HG02943 (cell line): ENCODE data around the gene THEMIS2.
"Not testable (repeated sequence)": the region's sequence is repeated elsewhere in the genome, so short reads cannot be mapped to it uniquely, and the experiment has no call there.

ENCODE experiments used
- ATAC-seq: cut with Tn5 transposase; IDR thresholded peaks from one replicate; pipeline ENCODE4 v1.9.1; 2021; ENCODE audit warnings: mild to moderate bottlenecking, low read depth, moderate library complexity; ENCODE audit not compliant: unreplicated experiment

Gene THEMIS2

GRCh38 chr1:27862671-27863537 is 9.4 kb upstream of the THEMIS2 start:
- no peak for ATAC-seq

GRCh38 chr1:27863538-27863915 is 8.8 kb upstream of the THEMIS2 start:
- ATAC-seq = no peak

DNA sequence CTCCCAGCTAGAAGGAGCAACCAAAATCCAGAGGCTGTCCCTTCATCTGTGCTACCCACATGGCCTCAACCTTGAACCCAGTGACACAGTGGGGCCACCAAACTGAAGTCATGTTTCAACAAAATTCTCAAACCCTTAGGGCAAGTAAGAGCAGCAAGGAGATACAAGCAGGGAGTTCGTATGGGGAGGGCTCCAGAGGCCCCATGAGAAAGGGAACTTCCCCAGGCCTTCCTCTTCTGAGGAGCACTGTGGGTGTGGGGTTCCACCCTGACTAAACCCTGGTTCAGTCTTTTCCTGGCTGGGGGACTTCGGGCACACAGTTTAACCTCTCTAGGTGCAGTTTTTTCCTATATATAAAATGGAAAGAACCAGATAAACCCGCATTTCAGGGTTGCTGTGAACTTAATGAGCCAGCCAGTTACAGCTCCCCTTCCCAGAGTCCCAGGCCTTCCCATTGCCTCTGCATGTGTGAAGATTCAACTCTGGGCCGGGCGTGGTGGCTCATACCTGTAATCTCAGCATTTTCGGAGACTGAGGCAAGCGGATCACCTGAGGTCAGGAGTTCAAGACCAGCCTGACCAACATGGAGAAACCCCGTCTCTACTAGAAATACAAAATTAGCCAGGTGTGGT is 8.0 kb upstream of the THEMIS2 start:
- no peak for ATAC-seq

DNA sequence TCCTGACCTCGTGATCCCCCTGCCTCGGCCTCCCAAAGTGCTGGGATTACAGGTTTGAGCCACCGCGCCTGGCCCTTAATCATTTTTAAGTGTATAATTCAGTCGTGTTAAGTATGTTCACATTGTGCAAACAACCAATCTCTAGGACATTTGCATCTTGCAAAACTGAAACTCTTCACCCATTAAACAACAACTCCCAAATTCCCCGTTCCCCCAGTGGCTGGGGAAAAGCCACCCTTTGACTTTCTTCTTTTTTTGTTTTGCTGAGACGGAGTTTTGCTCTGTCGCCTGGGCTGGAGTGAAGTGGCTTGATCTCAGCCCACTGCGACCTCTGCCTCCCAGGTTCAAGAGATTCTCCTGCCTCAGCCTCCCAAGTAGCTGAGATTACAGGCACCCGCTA is 6.5 kb upstream of the THEMIS2 start:
- ATAC-seq = no peak

DNA sequence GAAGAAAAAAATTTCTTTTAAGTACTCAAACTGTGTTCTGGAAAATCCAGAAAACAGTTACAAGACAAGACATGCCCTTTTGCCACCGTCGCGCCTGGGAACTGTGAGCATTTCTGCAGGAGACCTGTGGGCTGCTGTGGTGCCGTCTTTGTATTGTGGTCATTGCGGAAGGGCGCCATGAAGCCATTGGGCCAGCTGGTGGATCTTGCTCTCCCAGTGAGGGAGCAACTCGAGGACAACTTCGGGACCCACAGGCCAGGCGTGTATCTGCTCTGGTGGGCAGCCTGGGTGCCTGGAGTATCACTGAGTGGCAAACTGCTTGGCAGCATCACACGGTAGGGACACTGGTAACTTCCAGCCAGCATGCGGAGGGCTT is 3.8 kb upstream of the THEMIS2 start:
- ATAC-seq = no peak

GRCh38 chr1:27868932-27869718 is 3.2 kb upstream of the THEMIS2 start:
- ATAC-seq = no peak

DNA sequence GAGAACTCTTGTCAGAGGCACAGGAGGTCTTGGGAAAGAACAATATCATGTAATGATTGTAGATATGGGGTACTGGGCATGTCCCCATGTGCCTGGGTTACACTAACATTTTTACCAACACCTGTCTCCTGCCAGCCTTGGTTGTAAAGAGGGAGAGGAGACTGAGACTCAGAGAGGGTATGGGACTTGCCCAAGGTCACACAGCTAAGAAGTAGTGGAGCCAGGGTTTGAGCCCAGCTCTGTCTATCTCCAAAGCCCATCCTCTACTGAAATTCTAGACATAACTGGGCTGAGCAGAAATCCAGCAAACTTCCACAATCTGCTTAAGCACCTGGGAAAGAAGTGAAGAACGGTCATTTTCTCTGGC is 2.6 kb upstream of the THEMIS2 start:
- ATAC-seq = no peak

DNA sequence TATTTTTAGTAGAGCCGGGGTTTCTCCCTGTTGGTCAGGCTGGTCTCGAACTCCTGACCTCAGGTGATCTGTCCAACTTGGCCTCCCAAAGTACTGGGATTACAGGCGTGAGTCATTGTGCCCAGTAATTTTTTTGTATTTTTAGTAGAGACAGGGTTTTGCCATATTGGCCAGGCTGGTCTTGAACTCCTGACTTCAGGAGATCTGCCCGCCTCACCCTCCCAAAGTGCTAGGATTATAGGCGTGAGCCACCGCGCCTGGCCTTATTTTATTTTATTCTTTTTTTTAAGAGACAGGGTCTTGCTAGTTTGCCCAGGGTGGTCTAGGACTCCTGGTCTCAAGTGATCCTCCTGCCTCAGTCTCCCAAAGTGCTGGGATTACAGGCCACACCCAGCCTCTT is 1.3 kb upstream of the THEMIS2 start:
- not testable (repeated sequence) for ATAC-seq

GRCh38 chr1:27872802-27873551 is 633 bp downstream of the THEMIS2 start:
- ATAC-seq = no peak

DNA sequence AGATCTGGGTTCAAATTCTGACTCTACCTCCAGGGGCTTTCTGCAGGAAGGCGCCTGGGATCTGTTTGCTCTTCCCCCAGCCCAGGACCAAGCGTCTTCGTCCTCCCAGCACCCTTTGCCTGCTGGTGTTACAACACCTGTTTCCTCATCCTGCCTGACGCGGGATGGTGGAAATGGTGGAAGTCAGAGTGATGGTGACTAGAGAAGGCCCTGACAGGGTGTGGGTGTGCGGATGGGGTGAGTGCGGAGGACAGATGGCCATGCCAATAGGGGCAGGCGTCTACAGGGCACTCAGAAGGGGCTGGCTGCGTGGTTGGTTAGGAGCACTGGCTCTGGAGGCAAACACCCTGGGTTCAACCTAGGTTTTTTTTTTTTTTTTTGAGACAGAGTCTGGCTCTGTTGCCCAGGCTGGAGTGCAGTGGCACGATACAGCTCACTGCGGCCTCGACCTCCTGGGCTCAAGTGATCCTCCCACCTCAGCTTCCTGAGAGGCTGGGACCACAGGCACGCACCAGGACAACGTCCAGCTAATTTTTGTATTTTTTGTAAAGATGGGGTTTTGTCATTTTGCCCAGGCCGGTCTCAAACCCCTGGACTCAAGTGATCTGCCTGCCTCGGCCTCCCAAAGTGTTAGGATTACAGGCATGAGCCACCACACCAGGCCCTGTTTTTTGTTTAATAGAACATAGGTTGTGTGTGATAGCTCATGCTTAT is 1.5 kb downstream of the THEMIS2 start:
- no peak for ATAC-seq

DNA sequence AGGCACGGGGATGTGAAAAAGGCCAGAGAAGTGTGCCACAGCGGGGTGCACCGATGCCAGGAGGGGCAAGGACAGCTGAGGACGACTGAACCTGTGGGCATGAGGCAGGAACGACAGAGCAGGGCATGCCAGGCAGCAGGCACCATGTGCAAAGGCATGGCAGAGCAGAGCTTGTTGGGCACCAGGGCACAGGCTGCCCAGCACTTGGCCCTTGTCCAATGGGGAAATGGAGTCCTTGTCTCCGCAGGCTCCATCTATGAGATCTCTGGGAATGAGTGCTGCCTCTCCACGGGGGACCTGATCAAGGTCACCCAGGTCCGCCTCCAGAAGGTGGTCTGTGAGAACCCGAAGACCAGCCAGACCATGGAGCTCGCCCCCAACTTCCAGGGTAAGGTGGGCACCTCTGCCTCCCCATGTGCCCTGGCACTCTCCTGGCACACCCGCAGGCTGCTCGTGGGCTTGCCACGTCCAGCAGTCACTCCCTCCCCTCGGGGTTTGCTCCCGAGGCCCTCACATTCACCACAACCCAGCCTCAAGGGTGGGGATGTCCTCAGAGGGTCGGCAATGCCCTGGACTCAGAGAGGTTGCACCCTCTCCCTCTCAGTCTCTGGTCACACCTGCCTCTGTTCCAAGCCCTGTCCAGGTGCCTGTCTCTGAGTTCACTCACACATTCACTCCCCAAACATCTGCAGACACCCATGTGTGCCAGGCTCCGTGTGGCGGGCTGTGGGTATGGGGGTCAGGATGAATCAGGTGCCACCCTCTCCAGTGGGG is 4.2 kb downstream of the THEMIS2 start:
- ATAC-seq = no peak

DNA sequence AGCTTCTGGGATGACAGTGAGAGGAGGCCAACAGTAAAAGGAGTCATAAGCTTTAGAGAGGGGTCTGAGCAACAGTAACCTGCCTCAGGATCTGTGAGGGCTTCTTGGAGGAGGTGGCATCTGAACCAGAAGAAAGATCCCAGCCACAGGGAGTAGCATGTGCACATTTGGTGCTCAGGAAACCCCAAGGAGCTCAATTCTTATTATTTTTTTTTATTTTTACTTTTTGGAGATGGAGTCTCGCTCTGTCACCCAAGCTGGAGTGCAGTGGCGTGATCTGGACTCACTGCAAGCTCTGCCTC is 4.7 kb downstream of the THEMIS2 start:
- ATAC-seq = no peak

GRCh38 chr1:27878039-27878438 is 5.7 kb downstream of the THEMIS2 start:
- no peak for ATAC-seq

DNA sequence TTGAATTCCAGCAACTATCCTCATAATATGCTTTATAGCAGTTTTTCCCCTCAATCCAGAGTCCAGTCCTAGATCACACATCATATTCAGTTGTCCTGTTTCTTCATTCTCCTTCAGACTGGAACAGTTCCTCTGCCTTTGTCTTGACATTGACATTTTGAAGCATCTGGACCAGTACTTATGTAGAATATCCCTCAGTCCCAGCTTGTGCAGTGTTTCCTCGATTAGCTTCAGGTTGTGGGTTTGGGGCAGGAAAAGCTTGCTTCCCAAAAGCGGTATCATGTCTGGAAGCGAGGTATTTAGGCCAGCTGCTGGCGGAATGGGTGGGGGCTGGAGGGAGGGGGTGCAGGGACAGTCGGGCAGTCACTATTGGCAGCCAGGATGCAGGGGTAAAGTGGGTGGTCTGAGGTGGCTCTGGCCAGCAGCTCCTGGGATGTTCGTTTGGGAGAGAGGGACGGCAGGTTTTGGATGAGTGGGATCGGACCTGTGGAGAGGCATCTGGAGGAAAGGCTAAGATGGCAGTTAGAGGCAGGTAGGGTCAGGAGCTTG is 6.5 kb downstream of the THEMIS2 start:
- no peak for ATAC-seq

- no peak for ATAC-seq
These were observed 7.2 kb downstream of the THEMIS2 start for GRCh38 chr1:27879374-27880082.

GRCh38 chr1:27882543-27882903 is 10.2 kb downstream of the THEMIS2 start:
- ATAC-seq = no peak

DNA sequence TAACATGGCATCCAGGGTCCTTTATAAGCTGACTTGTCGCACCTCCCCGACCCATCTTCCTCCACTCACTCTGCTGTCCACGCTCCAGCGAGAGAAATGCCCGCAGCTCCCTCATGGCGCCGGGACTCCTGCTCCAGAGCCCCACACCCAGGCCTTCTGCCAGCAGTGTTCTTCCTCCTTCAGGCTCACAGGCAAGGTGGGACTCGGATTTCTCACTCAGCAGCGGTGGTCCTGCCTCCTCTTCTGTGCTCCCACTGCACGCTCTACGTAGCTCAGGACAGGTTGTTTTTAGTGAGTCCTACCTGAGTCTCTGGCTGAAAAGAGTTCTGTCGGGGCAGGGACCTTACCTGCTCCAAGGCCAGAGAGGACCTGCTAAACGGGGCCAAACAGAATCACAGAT is 11.2 kb downstream of the THEMIS2 start:
- no peak for ATAC-seq

- no peak for ATAC-seq
These were observed 11.9 kb downstream of the THEMIS2 start for GRCh38 chr1:27884006-27884954.
